Lower leg skin (tissue), 4 donors: ENCODE data around the gene TBL2. TPM values are rescaled to one million over a fixed set of nuclear protein-coding genes. Genes with fewer than 3 reads are reported as not detected.

Experiments
- DNase-seq, 2 donors: peaks; one replicate each; pipeline ENCODE4 v3.0.0-alpha.2; 2019; ENCODE audit warnings: low spot score in 2 of 2
- H3K4me3 ChIP-seq: fragments of 200-600 bp; sonication (generic); 2 replicates; pipeline ENCODE4 v1.5.1; 2017; ENCODE audit warnings: mild to moderate bottlenecking, low read depth; ENCODE audit not compliant: poor library complexity, severe bottlenecking
- POLR2A ChIP-seq, 2 donors: fragments of 450-650 bp; IDR thresholded peaks; one replicate each; pipeline ENCODE4 v1.6.1; 2016 to 2017; ENCODE audit warnings: antibody characterized with exemption in 2 of 2, mild to moderate bottlenecking in 1 of 2, moderate library complexity in 1 of 2
- WGBS, 2 donors: methylation state at CpG; one replicate each; pipeline ENCODE4 v1.1.5; 2018; 5-methylcytosine and 5-hydroxymethylcytosine counted together
- intact Hi-C: fragments of 100-400 bp; cut with DNase I; formaldehyde crosslinking; loops from one replicate; pipeline ENCODE4 v1.15.0; 2023; ENCODE audit warnings: low total_unique reads
- total RNA-seq, 4 donors: library from RNA; depleted of rRNA; stranded (reverse); fragments of >200 nt; gene quantifications; one replicate each; pipeline ENCODE4 v1.1.0, GENCODE V29; 2016
- TF ChIP-seq, protein P1 (sequence below), 3 donors: fragments of 450-650 bp; IDR thresholded peaks; one replicate each; pipeline ENCODE4 v1.5.1; 2016; ENCODE audit warnings: antibody characterized with exemption in 3 of 3, mild to moderate bottlenecking in 3 of 3, moderate library complexity in 2 of 3

Gene TBL2
- total RNA-seq, 4 donors from 2014 or later = 32.2 to 52.1 (median 40.3) TPM

DNA sequence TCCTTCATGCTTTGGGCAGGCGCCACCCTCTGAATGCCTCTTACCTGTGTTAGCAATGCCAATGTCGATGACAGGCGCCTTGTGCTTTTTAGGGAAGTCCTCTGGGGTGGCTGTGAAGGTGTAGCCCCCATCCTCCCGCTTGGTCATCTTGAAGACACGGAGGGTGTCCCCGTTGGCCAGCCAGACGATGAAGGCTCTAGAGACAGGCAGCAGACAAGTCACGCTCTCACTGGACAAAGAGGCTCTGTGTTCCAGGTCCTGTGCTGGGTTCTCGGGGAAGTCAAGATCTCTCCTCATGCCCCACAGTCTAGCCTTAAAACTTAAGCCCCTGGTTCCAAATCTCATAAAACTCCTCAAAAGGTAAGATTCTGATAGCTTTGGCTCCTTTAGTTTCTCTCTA lies 5.1 kb downstream of the TBL2 start:
- DNase-seq = no peak
- no peak for TF ChIP-seq POLR2A (IDR thresholded peaks at IDR 0.05)
- TF ChIP-seq, protein P1, sequence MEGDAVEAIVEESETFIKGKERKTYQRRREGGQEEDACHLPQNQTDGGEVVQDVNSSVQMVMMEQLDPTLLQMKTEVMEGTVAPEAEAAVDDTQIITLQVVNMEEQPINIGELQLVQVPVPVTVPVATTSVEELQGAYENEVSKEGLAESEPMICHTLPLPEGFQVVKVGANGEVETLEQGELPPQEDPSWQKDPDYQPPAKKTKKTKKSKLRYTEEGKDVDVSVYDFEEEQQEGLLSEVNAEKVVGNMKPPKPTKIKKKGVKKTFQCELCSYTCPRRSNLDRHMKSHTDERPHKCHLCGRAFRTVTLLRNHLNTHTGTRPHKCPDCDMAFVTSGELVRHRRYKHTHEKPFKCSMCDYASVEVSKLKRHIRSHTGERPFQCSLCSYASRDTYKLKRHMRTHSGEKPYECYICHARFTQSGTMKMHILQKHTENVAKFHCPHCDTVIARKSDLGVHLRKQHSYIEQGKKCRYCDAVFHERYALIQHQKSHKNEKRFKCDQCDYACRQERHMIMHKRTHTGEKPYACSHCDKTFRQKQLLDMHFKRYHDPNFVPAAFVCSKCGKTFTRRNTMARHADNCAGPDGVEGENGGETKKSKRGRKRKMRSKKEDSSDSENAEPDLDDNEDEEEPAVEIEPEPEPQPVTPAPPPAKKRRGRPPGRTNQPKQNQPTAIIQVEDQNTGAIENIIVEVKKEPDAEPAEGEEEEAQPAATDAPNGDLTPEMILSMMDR (IDR thresholded peaks at IDR 0.05) = no peak
- no peak overlapping the region for H3K4me3 ChIP-seq
- intact Hi-C loops = no loop called here
- WGBS, 2 donors = 91 to 96% methylated on average over 9 of the region's 9 CpGs

DNA sequence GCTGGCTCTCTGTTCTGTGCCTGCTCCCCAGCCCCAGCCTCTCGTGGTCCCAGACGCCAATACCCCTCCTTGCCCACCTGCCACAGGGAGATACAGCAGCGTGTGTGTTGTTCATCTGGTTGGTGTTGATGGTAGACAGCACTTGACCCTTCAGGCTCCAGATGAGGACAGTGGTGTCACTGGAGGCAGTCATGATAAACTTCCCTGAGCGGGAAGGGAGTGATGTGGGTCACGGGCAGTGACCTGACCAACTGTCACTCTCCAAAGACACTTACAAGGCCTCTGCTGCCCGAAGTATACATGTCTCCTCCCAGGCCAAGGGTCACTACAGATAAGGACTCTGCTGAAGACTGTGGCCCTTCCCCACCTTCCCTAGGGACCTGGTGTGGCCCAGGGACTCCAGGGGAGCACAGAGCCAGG lies 5.6 kb downstream of the TBL2 start:
- H3K4me3 ChIP-seq = no peak overlapping the region
- no peak for DNase-seq
- TF ChIP-seq, protein P1 (IDR thresholded peaks at IDR 0.05) = no peak
- TF ChIP-seq POLR2A (IDR thresholded peaks at IDR 0.05) = no peak
- WGBS, 2 donors = 82 to 86% methylated on average over 6 of the region's 6 CpGs
- intact Hi-C loops = no loop called here

DNA sequence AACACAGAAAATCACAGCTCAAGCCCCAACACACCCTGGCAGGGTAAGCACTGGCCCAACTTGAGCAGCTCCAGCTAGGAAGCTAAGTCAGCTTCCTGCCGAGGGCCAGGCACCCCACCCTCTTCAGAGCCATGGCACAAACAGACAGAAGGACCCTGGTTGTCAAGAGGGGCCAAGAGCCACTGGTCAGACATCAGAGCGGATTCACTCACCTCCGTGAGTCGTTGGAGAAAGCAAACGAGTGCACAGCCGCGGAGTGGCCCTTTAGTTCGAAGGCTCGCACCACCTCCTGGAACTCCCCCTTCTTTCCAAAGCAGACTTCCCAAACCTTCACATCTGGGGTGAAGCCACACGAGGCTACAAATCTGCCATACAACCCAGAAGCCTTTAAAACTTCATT lies 7.4 kb downstream of the TBL2 start:
- 94 to 95% methylated on average over 10 of the region's 10 CpGs for WGBS, 2 donors
- no peak for TF ChIP-seq POLR2A (IDR thresholded peaks at IDR 0.05)
- TF ChIP-seq, protein P1 (IDR thresholded peaks at IDR 0.05) = no peak
- H3K4me3 ChIP-seq = no peak overlapping the region
- DNase-seq = no peak
- intact Hi-C loops = no loop called here

DNA sequence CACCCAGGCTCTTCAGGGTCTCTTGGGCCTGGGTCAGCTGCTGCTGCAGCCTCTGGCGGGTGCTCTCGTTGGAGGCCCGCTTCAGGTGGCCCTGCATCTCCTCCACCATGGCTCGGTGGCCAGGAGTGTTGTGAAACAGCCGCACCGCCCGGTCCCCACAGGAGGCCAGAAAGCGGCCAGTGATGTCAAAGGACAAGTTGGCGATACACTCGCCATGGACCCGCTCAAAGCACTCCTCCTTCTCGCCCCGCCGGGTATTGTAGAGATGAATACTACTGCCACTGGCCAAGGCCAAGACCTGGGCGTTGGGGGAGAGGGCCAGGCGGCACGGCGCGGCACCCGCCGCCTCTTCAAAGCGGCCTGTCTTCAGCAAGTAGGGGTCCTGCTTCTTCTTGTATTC lies 7.9 kb downstream of the TBL2 start:
- no peak overlapping the region for H3K4me3 ChIP-seq
- TF ChIP-seq, protein P1 (IDR thresholded peaks at IDR 0.05) = no peak
- TF ChIP-seq POLR2A (IDR thresholded peaks at IDR 0.05) = no peak
- DNase-seq = no peak
- intact Hi-C loops = no loop called here
- 96 to 97% methylated on average over 22 of the region's 22 CpGs for WGBS, 2 donors

DNA sequence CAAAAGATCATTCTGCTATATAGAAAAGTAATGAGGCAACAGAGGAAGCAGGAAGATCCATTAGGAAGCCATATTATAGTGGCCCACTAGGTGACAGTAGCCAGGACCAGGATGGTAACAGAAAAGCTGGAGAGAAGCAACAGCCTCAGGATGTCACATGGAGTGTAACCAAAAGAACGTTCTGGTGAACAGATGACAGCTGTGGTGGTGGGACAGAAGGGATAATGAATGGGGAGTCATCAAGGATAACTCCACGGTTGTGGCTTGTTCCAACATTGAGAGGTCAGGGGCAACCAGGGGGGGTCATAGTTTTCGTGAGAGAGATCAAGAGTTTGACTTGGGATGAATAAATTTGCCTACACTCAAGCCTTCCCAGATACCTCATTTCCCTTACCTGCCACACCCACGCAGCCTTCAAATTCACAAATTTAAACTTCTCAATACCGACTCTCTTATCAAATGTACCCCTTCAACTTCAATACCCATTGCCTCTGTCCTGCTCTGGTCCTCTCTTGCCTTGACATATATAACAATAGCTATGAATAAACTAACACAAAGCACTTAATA lies 9.3 kb downstream of the TBL2 start:
- WGBS, 2 donors = 76 to 82% methylated on average over 5 of the region's 5 CpGs
- no peak overlapping the region for H3K4me3 ChIP-seq
- TF ChIP-seq, protein P1 (IDR thresholded peaks at IDR 0.05) = no peak
- TF ChIP-seq POLR2A (IDR thresholded peaks at IDR 0.05) = no peak
- no peak for DNase-seq
- intact Hi-C loops = no loop called here
